Fibroblast of mammary gland (primary cell): ENCODE measurements around the gene MUC5B.

Source experiments
- DNase-seq: peaks from one replicate; pipeline ENCODE4 v3.0.0-alpha.2; 2010; ENCODE audit warnings: low read depth
- H3K4me3 ChIP-seq: 2 replicates; pipeline ENCODE4 v1.5.1; 2011; ENCODE audit warnings: low read depth, mild to moderate bottlenecking, low read length, moderate library complexity; ENCODE audit not compliant: control insufficient read depth
- CTCF ChIP-seq: conservative IDR thresholded peaks from 2 replicates; pipeline ENCODE4 v1.5.1; 2011; ENCODE audit warnings: low read depth, low read length, inconsistent platforms; ENCODE audit not compliant: control insufficient read depth, insufficient read depth

The MUC5B gene

DNA sequence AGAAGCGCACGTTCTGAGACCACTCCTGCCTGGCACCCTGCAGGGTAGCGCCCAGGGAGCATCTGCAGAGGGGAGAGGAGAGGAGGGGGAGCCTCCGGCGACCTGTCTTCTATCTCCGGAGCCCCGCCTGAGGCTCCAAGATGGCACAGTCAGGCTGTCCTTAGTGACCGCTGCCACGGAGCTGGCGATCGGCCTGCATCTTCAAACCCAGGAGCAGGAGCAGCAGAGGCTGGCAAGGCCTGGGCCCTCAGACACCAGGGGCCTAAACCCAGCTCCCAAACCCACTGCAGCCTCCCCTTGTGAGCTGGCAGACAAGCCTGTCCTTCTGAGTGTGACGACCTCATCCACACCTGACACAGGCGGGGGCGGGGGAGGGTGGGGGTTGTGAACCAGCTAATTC, 51.6 kb downstream of the MUC5B start:
- TF ChIP-seq CTCF: no peak
- DNase-seq: no peak
- H3K4me3 ChIP-seq: no peak overlapping the region

- no peak for DNase-seq
- TF ChIP-seq CTCF: no peak
Observed at GRCh38 chr11:1275021-1275420, 52.2 kb downstream of the MUC5B start.

DNA sequence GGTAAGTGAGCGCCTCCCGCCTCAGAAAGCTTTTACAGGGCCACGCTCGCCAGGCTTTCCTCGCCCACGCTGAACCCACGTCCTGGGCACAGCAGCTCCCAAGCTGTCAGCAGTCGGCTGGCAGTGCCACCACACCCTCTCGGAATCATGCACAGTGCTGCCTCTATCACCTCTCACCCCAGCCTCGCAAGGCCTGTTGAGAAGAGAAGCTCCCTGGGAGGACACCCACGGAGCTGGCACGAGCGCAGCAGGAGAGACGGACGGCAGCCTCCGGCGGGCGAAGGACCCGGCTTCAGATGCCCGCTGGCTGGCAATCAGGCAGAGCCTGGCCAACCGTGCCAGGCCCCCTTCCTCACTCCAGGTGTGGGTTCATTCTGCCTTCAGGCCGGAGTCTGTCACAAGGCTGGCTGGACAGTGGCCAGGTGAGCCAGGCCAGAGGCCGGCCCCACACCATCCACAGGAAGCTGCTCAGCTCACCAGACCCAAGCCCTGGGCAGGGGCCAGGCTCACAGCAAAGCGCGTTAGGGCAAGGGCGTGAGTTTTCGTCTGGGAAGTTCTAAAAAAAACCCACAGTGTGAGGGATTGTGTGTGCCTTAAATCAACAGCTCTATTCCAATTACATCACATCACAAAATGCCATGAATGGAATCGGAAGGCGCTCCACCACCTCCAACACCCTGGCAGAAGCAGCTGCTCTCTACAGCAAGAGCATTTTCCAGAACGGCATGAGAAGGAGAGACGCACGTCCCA, 53.4 kb downstream of the MUC5B start:
- DNase-seq: no peak
- no peak for TF ChIP-seq CTCF
- H3K4me3 ChIP-seq: no peak overlapping the region

More at GRCh38 chr11:1275021-1275420, 52.2 kb downstream of the MUC5B start:
- no peak overlapping the region for H3K4me3 ChIP-seq

- DNase-seq: no peak
- no peak overlapping the region for H3K4me3 ChIP-seq
- no peak for TF ChIP-seq CTCF
Observed at GRCh38 chr11:1276866-1277615, 54.2 kb downstream of the MUC5B start.

DNA sequence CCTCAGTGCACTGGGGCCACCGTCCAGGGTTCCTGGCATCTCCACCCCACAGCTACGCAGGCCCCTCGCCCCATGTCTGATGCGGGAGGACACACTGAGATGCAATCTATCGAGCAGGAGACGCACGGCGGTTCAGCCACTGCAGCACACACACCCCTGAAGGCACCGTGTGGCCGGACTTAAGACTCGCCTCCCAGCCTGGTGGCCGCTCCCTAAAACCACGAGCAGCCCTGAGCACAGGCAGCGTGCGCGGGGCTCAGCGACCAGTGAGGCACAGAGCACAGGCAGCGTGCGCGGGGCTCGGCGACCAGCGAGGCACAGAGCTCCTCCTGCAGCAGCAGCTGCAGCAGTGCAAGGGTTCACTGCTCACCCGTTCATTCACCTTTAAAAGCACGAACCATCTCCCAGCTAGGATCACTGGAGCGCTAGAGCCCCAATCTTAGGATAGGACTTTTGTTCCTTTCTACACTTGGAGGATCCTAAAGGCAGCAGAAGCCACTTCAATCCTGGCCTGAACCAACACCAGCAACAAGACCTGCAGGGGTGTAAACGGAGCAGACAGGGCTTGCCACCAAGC, 55.2 kb downstream of the MUC5B start:
- no peak overlapping the region for H3K4me3 ChIP-seq
- no peak for DNase-seq
- TF ChIP-seq CTCF: no peak

DNA sequence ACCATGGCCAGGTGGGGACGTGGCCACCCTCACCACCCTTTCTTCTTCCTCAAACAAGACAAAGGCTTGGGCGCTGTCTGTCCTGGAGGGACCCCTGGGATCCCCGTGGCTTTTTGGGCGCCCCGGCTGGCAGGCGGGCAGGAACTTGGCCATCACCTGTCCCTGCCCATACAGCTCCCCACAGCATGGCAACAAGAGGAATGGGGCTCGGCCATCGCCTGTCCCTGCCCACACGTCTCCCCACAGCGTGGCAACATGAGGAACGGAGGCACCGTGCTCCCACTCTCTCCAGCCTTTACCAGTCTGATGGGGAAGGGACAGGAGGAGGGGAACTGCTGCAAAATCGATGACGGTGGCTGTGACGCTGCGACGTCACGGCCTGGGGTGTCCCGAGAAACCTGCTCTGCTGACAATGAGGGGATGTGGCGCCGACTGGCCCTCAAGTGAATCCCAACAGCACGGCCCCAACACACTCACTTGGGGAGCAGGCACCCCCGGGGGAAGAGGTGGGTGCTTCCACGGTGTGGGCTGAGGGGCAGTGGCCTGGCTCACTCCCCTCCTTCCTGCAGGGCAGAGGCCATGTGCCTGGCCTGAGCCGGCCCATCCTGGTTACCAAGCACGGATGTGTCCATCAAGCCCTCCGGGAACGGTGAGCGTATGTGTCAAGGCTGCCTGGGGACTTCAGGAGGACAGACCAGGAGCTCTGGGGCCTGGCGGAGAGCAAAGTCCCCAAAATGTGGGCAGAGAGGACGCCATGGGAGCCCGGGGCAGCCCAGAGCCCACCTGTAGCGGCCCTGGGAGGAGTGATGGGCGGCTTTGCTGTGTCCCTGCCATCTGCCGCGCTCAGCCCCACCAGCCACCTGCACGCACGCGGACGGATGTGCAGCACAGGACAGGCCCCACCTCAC, 56.2 kb downstream of the MUC5B start:
- DNase-seq: no peak
- no peak overlapping the region for H3K4me3 ChIP-seq
- TF ChIP-seq CTCF: no peak
